A673 (cell line): ENCODE results near the gene USP17L29.
A peak's percentile ranks its signal among the peaks of the same experiment; 100 is the strongest.
"Not testable (repeated sequence)": the region's sequence is repeated elsewhere in the genome, so short reads cannot be mapped to it uniquely, and the experiment has no call there.

Experiments used
- EZH2 ChIP-seq: fragments of 200-600 bp; sonication (generic); IDR thresholded peaks from 2 replicates; pipeline ENCODE4 v1.6.1; 2017; ENCODE audit warnings: borderline replicate concordance, low read depth, mild to moderate bottlenecking, mixed read lengths, antibody characterized with exemption, low read length; ENCODE audit not compliant: poor library complexity, severe bottlenecking
- TF ChIP-seq, protein P1 (sequence below): fragments of 300-800, 200-600 bp; sonication (generic); conservative IDR thresholded peaks from 2 replicates; pipeline ENCODE4 v1.5.1; 2017; ENCODE audit warnings: low read depth, mild to moderate bottlenecking, antibody characterized with exemption, low read length, moderate library complexity, mixed read lengths

DNA sequence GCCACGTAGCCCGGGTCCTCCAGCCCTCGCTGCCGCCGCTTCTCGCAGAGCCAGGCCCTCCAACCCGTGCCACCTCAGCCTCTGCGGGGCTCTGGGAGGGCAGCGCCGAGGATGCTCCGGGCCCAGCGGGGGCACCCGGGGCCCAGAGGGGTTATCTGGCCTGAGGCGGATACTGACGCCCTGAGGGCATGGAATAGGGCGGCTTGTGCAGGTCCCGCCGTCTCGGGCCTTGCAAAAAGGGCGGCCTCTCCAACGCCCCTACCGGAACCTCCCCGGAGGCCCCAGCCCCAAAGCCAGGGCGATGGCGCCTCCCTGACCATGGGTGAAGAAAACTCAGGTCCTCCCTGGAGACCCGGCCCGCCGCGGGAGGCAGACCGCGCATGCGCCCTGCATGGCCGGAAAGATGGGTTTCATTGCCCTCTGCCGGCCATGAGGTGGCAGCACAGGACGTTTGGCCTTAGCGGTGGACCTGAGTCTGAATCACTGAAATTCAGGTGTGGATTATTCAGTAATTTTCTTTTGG is 27.6 kb downstream of the USP17L29 start:
- TF ChIP-seq, protein P1, sequence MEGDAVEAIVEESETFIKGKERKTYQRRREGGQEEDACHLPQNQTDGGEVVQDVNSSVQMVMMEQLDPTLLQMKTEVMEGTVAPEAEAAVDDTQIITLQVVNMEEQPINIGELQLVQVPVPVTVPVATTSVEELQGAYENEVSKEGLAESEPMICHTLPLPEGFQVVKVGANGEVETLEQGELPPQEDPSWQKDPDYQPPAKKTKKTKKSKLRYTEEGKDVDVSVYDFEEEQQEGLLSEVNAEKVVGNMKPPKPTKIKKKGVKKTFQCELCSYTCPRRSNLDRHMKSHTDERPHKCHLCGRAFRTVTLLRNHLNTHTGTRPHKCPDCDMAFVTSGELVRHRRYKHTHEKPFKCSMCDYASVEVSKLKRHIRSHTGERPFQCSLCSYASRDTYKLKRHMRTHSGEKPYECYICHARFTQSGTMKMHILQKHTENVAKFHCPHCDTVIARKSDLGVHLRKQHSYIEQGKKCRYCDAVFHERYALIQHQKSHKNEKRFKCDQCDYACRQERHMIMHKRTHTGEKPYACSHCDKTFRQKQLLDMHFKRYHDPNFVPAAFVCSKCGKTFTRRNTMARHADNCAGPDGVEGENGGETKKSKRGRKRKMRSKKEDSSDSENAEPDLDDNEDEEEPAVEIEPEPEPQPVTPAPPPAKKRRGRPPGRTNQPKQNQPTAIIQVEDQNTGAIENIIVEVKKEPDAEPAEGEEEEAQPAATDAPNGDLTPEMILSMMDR, result peak; percentile 41; the same call in 1 of the 2 replicates
- not testable (repeated sequence) for TF ChIP-seq EZH2
